Neuronal stem cell (in vitro differentiated cells): Measurements from ENCODE around the gene SLC13A4.

Source experiments
- DNase-seq: peaks from one replicate; pipeline ENCODE4 v3.0.0-alpha.2; 2013; ENCODE audit warnings: low spot score
- H2AFZ ChIP-seq: one replicate; pipeline ENCODE4 v1.6.1; 2013; ENCODE audit warnings: mild to moderate bottlenecking, low read length, inconsistent platforms
- H2AK5ac ChIP-seq: 2 replicates; pipeline ENCODE4 v1.6.1; 2013; ENCODE audit warnings: low read depth, mild to moderate bottlenecking, inconsistent platforms, low read length, moderate library complexity, mixed read lengths
- H2BK120ac ChIP-seq: 2 replicates; pipeline ENCODE4 v1.6.1; 2013; ENCODE audit warnings: low read depth, mild to moderate bottlenecking, inconsistent platforms, low read length, moderate library complexity, mixed read lengths
- H2BK12ac ChIP-seq: one replicate; pipeline ENCODE4 v1.6.1; 2013; ENCODE audit warnings: low read length, inconsistent platforms
- H2BK15ac ChIP-seq: 2 replicates; pipeline ENCODE4 v1.6.1; 2013; ENCODE audit warnings: mild to moderate bottlenecking, low read length, inconsistent platforms, mixed read lengths
- H2BK5ac ChIP-seq: one replicate; pipeline ENCODE4 v1.6.1; 2013; ENCODE audit warnings: inconsistent platforms, mild to moderate bottlenecking, low read length, moderate library complexity
- H3K14ac ChIP-seq: one replicate; pipeline ENCODE4 v1.6.1; 2013; ENCODE audit warnings: low read length, inconsistent platforms
- H3K18ac ChIP-seq: 2 replicates; pipeline ENCODE4 v1.6.1; 2013; ENCODE audit warnings: low read length, inconsistent platforms
- H3K23ac ChIP-seq: 2 replicates; pipeline ENCODE4 v1.6.1; 2013; ENCODE audit warnings: low read depth, mild to moderate bottlenecking, mixed read lengths, low read length, inconsistent platforms; ENCODE audit not compliant: poor library complexity
- H3K27ac ChIP-seq: replicated peaks from 3 replicates; pipeline ENCODE4 v1.5.1; 2013; ENCODE audit warnings: low read length, inconsistent platforms
- H3K27me3 ChIP-seq, 3 experiments: 2 replicates each; pipeline ENCODE4 v1.6.1; 2013; ENCODE audit warnings: low read length in 3 of 3, mild to moderate bottlenecking in 2 of 3, inconsistent platforms in 1 of 3, low read depth in 1 of 3, mixed read lengths in 1 of 3, moderate library complexity in 1 of 3; ENCODE audit not compliant: control insufficient read depth in 3 of 3, insufficient read depth in 3 of 3
- H3K36me3 ChIP-seq, 2 donors: replicated peaks in 1 of 2; 2 replicates each; pipeline ENCODE4 v1.6.1; 2013; ENCODE audit warnings: low read length in 2 of 2; ENCODE audit not compliant: control insufficient read depth in 2 of 2, insufficient read depth in 2 of 2
- H3K4ac ChIP-seq: 2 replicates; pipeline ENCODE4 v1.6.1; 2013; ENCODE audit warnings: inconsistent platforms, mild to moderate bottlenecking, low read length, moderate library complexity
- H3K4me1 ChIP-seq, 2 donors: 1 replicate in 1 of 2; 2 replicates in 1 of 2; pipeline ENCODE4 v1.6.1; 2013; ENCODE audit warnings: low read length in 2 of 2, low read depth in 1 of 2; ENCODE audit not compliant: control insufficient read depth in 2 of 2, insufficient read depth in 1 of 2
- H3K4me2 ChIP-seq: one replicate; pipeline ENCODE4 v1.6.1; 2013; ENCODE audit warnings: mild to moderate bottlenecking, low read length, inconsistent platforms; ENCODE audit not compliant: insufficient read depth, poor library complexity, severe bottlenecking
- H3K4me3 ChIP-seq, 2 donors: 2 replicates each; pipeline ENCODE4 v1.5.1; 2013; ENCODE audit warnings: low read length in 2 of 2, mild to moderate bottlenecking in 2 of 2, inconsistent platforms in 1 of 2, moderate library complexity in 1 of 2
- H3K79me1 ChIP-seq: one replicate; pipeline ENCODE4 v1.6.1; 2013; ENCODE audit warnings: low read depth, mild to moderate bottlenecking, inconsistent platforms, low read length, moderate library complexity
- H3K9ac ChIP-seq: one replicate; pipeline ENCODE4 v1.6.1; 2013; ENCODE audit warnings: mild to moderate bottlenecking, low read depth, low read length, inconsistent platforms; ENCODE audit not compliant: poor library complexity
- H3K9me3 ChIP-seq, 2 donors: replicated peaks in 1 of 2; 2 replicates each; pipeline versions ENCODE3 to v1.6.1; 2013; ENCODE audit warnings: low read length in 2 of 2, mild to moderate bottlenecking in 2 of 2, inconsistent platforms in 1 of 2, low read depth in 1 of 2, mixed read lengths in 1 of 2, moderate library complexity in 1 of 2; ENCODE audit not compliant: control insufficient read depth in 2 of 2, insufficient read depth in 1 of 2
- H4K8ac ChIP-seq: one replicate; pipeline ENCODE4 v1.6.1; 2013; ENCODE audit warnings: low read depth, mild to moderate bottlenecking, inconsistent platforms, low read length, moderate library complexity
- H4K91ac ChIP-seq: one replicate; pipeline ENCODE4 v1.6.1; 2013; ENCODE audit warnings: low read length, low read depth, mild to moderate bottlenecking, inconsistent platforms; ENCODE audit not compliant: poor library complexity
- WGBS, 2 donors: extraction: QIAGEN DNeasy Blood & Tissue Kit; methylation state at CpG; one replicate each; pipeline ENCODE4 v1.1.7; 2013; ENCODE audit warnings: missing lambda C conversion rate in 2 of 2, mixed read lengths in 1 of 2; ENCODE audit not compliant: insufficient read length in 2 of 2, insufficient replicate concordance in 1 of 2; ENCODE audit errors: extremely low coverage in 2 of 2; 5-methylcytosine and 5-hydroxymethylcytosine counted together

The SLC13A4 gene

DNA sequence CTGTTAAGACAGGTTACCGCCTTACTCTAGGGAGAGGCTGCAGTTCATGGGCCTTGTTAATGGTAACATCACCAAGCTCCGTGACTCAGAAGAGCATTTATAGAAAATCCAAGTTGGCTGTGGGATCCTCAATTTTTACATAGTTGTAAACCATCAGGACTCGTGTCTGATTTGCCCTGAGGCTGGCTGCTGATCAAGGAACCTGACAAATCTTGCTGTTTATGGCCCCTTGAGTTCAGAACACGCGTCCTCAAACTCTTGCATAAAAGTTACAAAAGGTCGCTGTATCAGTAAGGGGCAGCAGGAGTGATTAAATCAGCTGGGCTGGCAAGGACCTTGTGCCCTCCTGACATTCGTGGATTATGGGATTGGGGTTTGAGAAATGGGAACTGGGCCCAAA lies 4.6 kb downstream of the SLC13A4 start:
- no peak overlapping the region for H3K9ac ChIP-seq

GRCh38 chr7:135721198-135721820 lies 6.7 kb downstream of the SLC13A4 start:
- Histone ChIP-seq H3K36me3 (no peaks in the 10 kb centered on the region), H2BK12ac (no peak overlapping the region), H2BK5ac (no peak overlapping the region), H3K4me1 (peaks cover 12 to 13% of the 10 kb centered on the region in 2 donors), H4K91ac (no peak overlapping the region), H3K9me3 (no peaks in the 10 kb centered on the region), H2BK120ac (no peak overlapping the region), H2BK15ac (no peak overlapping the region), H3K14ac (no peak overlapping the region), H4K8ac (no peak overlapping the region), H3K18ac (peak overlapping the region; percentile 69), H2AK5ac (no peak overlapping the region), H3K27ac (no peak overlapping the region), H3K79me1 (no peaks in the 10 kb centered on the region), H3K4ac (no peak overlapping the region), H3K23ac (peak overlapping the region; percentile 48), H3K4me3 (peak overlapping the region in 1 of 2 donors; percentile 49), H3K9ac (no peak overlapping the region), H3K27me3 (peaks cover 0 to 6% (median 0%) of the 10 kb centered on the region in 3 experiments), H2AFZ (no peak overlapping the region), H3K4me2 (no peak overlapping the region)
- no peak for DNase-seq
- no CpG with 5 or more reads among the region's 21 CpGs for WGBS, 2 donors

More for the DNA sequence above, 4.6 kb downstream of the SLC13A4 start:
- Histone ChIP-seq H3K4me2 (no peak overlapping the region), H2AFZ (no peak overlapping the region), H2BK120ac (no peak overlapping the region), H3K4me1 (peaks cover 10 to 15% of the 10 kb centered on the region in 2 donors), H3K36me3 (no peaks in the 10 kb centered on the region), H3K4me3 (no peak overlapping the region), H3K9me3 (no peaks in the 10 kb centered on the region), H3K14ac (no peak overlapping the region), H3K4ac (no peak overlapping the region), H3K27ac (no peak overlapping the region), H3K79me1 (no peaks in the 10 kb centered on the region), H2BK5ac (no peak overlapping the region), H4K91ac (no peak overlapping the region), H3K23ac (no peak overlapping the region), H2BK12ac (no peak overlapping the region), H3K27me3 (peaks cover 0 to 8% (median 0%) of the 10 kb centered on the region in 3 experiments), H4K8ac (no peak overlapping the region), H2AK5ac (no peak overlapping the region), H3K18ac (no peak overlapping the region), H2BK15ac (no peak overlapping the region)
- WGBS, 2 donors, result no CpG with 5 or more reads among the region's 7 CpGs
- DNase-seq, result no peak

- H4K91ac ChIP-seq, result no peak overlapping the region
- no CpG with 5 or more reads among the region's 2 CpGs for WGBS, 2 donors
Observed at GRCh38 chr7:135719688-135720087, 8.3 kb downstream of the SLC13A4 start.

DNA sequence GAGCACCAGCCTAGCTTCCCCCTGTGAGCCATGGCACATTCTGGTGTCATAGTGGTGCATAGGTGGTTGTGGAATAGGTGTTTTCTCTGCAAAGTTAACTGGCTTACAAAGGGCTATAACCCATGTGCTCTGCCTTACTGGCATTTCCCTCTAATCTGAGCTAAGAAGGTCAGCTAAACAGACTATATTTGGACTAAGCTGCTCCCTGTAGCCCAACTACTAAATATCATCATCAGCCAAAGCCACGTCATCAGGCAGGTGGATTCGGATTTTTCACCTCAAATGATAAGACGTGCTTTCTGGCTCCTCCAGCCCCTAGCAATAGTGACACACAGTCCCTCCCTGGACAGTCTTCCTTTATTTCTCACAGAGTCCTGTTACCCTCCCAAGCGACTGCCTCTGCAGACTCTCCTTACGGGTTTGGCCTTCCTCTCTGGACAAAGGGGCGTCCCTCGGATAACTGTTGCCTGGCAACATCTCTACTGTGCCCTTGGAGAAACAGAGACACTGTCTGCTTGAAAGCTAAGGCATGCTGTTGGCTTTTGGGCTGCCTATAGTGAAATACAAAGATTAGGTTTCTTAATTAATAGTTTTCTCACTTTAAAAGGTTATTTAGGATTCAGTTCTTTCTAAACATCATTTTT lies 9.1 kb downstream of the SLC13A4 start:
- no peak overlapping the region for H3K4me3 ChIP-seq
- no peak overlapping the region for H3K9ac ChIP-seq
- H3K4ac ChIP-seq, result no peak overlapping the region
- DNase-seq, result peak; percentile 50
- no peaks in the 10 kb centered on the region for H3K79me1 ChIP-seq
- no peak overlapping the region for H3K18ac ChIP-seq
- no peak overlapping the region for H2AK5ac ChIP-seq
- no peak overlapping the region for H3K27ac ChIP-seq
- H2BK15ac ChIP-seq, result no peak overlapping the region
- no peak overlapping the region for H3K23ac ChIP-seq
- WGBS, 2 donors, result no CpG with 5 or more reads among the region's 7 CpGs
- H2BK5ac ChIP-seq, result no peak overlapping the region
- H3K9me3 ChIP-seq, result no peaks in the 10 kb centered on the region
- H3K36me3 ChIP-seq, result no peaks in the 10 kb centered on the region
- H2BK120ac ChIP-seq, result no peak overlapping the region
- no peak overlapping the region for H4K91ac ChIP-seq
- no peak overlapping the region for H3K14ac ChIP-seq
- H3K4me1 ChIP-seq, result peaks cover 12 to 15% of the 10 kb centered on the region in 2 donors
- peaks cover 0 to 6% (median 0%) of the 10 kb centered on the region in 3 experiments for H3K27me3 ChIP-seq
- H2AFZ ChIP-seq, result peak overlapping the region; percentile 58
- H3K4me2 ChIP-seq, result no peak overlapping the region
- H2BK12ac ChIP-seq, result no peak overlapping the region
- H4K8ac ChIP-seq, result no peak overlapping the region

More at GRCh38 chr7:135719688-135720087, 8.3 kb downstream of the SLC13A4 start:
- Histone ChIP-seq H3K9ac (no peak overlapping the region), H4K8ac (no peak overlapping the region), H2BK120ac (no peak overlapping the region), H3K4me3 (no peak overlapping the region), H3K79me1 (no peaks in the 10 kb centered on the region), H3K14ac (no peak overlapping the region), H3K23ac (no peak overlapping the region), H3K9me3 (no peaks in the 10 kb centered on the region), H2AFZ (peak overlapping the region; percentile 58), H3K4ac (no peak overlapping the region), H3K27me3 (peaks cover 0 to 6% (median 0%) of the 10 kb centered on the region in 3 experiments), H2AK5ac (no peak overlapping the region), H3K27ac (no peak overlapping the region), H2BK15ac (no peak overlapping the region), H2BK5ac (no peak overlapping the region), H3K4me1 (peaks cover 12 to 13% of the 10 kb centered on the region in 2 donors), H3K4me2 (no peak overlapping the region), H3K18ac (no peak overlapping the region), H2BK12ac (no peak overlapping the region), H3K36me3 (no peaks in the 10 kb centered on the region)
- DNase-seq, result no peak
